ENCODE results near the gene CPLX3. TPM values are rescaled to one million over a fixed set of nuclear protein-coding genes. Genes with fewer than 3 reads are reported as not detected.
A peak's percentile ranks its signal among the peaks of the same experiment; 100 is the strongest.

Gene CPLX3
- total RNA-seq, 1 donor from 2014 or later = 1.2 TPM

DNA sequence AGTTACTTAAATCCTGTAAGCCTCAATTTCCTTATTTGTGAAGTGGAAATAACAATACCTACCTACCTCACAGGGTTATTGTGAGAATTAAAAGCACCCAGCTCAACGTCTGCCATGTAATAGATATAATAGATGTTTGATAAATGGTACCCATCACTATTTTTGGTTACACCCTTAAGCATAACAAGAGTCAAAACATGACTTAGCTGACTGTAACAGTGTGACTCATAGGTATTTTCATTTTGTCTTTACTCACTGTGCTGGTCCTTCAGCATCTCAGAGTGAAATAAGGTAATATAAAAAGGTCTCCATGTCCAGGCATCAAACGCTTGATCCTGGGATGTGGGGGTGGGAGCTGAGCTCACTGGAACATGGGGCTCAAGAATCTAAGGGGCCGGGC, 3.1 kb downstream of the CPLX3 start:
- TF ChIP-seq, protein P1, sequence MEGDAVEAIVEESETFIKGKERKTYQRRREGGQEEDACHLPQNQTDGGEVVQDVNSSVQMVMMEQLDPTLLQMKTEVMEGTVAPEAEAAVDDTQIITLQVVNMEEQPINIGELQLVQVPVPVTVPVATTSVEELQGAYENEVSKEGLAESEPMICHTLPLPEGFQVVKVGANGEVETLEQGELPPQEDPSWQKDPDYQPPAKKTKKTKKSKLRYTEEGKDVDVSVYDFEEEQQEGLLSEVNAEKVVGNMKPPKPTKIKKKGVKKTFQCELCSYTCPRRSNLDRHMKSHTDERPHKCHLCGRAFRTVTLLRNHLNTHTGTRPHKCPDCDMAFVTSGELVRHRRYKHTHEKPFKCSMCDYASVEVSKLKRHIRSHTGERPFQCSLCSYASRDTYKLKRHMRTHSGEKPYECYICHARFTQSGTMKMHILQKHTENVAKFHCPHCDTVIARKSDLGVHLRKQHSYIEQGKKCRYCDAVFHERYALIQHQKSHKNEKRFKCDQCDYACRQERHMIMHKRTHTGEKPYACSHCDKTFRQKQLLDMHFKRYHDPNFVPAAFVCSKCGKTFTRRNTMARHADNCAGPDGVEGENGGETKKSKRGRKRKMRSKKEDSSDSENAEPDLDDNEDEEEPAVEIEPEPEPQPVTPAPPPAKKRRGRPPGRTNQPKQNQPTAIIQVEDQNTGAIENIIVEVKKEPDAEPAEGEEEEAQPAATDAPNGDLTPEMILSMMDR (IDR thresholded peaks at IDR 0.05; ENCODE audit: borderline replicate concordance) = no peak
- no peaks in the 10 kb centered on the region for H3K9me3 ChIP-seq (replicated peaks)

DNA sequence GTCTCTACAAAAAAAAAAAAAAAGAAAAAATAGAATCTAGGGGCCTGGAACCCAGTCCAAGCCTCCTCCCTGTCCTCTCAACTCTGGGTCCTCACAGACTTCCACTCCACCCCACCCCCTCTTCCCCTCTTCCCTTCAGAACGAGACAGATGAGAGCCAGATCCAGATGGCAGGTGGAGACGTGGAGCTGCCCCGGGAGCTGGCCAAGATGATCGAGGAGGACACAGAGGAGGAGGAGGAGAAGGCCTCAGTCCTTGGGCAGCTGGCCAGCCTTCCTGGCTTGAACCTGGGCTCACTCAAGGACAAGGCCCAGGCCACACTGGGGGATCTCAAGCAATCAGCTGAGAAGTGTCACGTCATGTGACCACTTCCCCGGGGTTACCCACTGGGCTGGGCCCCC, 3.6 kb downstream of the CPLX3 start:
- TF ChIP-seq, protein P1 (IDR thresholded peaks at IDR 0.05; ENCODE audit: borderline replicate concordance) = no peak
- H3K9me3 ChIP-seq (replicated peaks) = no peaks in the 10 kb centered on the region
- H3K4me1 ChIP-seq = peaks cover 24% of the 10 kb centered on the region
- H3K36me3 ChIP-seq = no peaks in the 10 kb centered on the region
- DNase-seq = no peak
- H3K27ac ChIP-seq (replicated peaks) = no peak overlapping the region
- peaks cover 39% of the 10 kb centered on the region for H3K27me3 ChIP-seq (ENCODE audit: low read depth)
- intact Hi-C loops (cut with micrococcal nuclease) = no loop called here
- no peak overlapping the region for H3K4me3 ChIP-seq

More for the DNA sequence above, 3.1 kb downstream of the CPLX3 start:
- H3K36me3 ChIP-seq = no peaks in the 10 kb centered on the region
- H3K27ac ChIP-seq (replicated peaks) = no peak overlapping the region
- H3K4me1 ChIP-seq = peaks cover 24% of the 10 kb centered on the region
- no peak for DNase-seq
- intact Hi-C loops (cut with micrococcal nuclease) = no loop called here
- H3K4me3 ChIP-seq = no peak overlapping the region
- H3K27me3 ChIP-seq (ENCODE audit: low read depth) = peaks cover 43% of the 10 kb centered on the region

DNA sequence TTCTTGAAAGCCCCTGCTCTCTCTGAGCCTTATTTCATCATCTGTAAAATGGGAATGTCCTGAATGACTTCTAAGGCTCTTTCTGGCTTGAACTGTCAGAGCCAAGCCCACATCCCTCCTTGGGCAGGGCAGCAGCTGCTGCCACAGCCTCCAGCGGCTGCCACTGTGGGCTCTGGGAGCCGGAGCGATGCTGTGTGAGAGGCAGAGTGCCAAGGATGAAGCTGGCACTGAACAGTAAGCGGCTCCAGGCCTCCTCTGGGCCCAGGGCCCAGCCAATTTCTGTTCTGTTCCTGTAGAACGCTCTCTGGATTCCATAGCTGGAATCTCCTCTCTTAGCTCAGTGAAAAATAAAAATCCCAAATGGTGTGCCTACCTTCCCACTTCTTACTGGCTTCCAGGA, 4.4 kb downstream of the CPLX3 start:
- no peaks in the 10 kb centered on the region for H3K36me3 ChIP-seq
- H3K27me3 ChIP-seq (ENCODE audit: low read depth) = peaks cover 32% of the 10 kb centered on the region
- intact Hi-C loops (cut with micrococcal nuclease) = no loop called here
- H3K4me3 ChIP-seq = no peak overlapping the region
- peak overlapping the region; percentile 80 for H3K27ac ChIP-seq (replicated peaks)
- peaks cover 24% of the 10 kb centered on the region for H3K4me1 ChIP-seq
- no peaks in the 10 kb centered on the region for H3K9me3 ChIP-seq (replicated peaks)
- DNase-seq = peak; percentile 48
- TF ChIP-seq, protein P1 (IDR thresholded peaks at IDR 0.05; ENCODE audit: borderline replicate concordance) = no peak

DNA sequence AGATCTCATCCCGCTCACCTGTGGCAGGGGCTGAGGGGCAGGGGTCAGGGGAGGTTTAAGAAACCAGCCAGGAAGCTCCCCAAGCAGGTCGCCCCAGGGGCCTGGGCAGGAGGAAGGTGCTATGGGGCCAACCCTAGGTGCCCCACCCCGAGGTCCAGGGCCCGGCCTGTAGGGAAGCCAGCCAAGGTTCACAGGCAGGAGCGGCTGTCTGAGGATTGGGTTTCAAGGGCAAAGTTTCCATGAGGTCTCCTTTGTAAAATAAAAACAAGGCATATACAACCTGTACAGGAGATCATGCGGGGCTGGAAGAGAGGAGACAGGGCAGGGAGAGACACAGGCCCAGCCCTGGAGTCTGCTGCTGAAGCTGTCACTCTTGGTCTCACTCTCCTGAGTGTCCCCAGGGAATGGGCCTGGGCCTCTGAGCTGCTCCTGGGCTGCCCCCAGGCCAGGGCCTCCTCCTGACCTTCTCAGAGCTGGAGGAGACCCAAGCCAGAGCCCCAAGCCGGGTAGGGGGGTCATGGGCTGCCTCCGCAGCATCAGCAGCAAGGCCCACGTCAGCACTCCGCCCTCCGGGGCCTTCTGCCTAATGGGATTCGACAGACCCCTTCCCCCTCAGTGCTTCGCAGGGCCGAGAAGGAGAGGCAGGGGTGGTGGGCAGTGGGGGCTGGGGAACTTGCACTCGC, 5.5 kb downstream of the CPLX3 start:
- H3K4me1 ChIP-seq = peaks cover 18% of the 10 kb centered on the region
- no peak for DNase-seq
- peaks cover 21% of the 10 kb centered on the region for H3K27me3 ChIP-seq (ENCODE audit: low read depth)
- no peaks in the 10 kb centered on the region for H3K9me3 ChIP-seq (replicated peaks)
- no peak overlapping the region for H3K4me3 ChIP-seq
- no peaks in the 10 kb centered on the region for H3K36me3 ChIP-seq
- intact Hi-C loops (cut with micrococcal nuclease) = no loop called here
- TF ChIP-seq, protein P1 (IDR thresholded peaks at IDR 0.05; ENCODE audit: borderline replicate concordance) = no peak
- peak overlapping the region; percentile 80 for H3K27ac ChIP-seq (replicated peaks)

GRCh38 chr15:74832826-74833225, 6.4 kb downstream of the CPLX3 start:
- TF ChIP-seq, protein P1 (IDR thresholded peaks at IDR 0.05; ENCODE audit: borderline replicate concordance) = no peak
- H3K27me3 ChIP-seq (ENCODE audit: low read depth) = peaks cover 12% of the 10 kb centered on the region
- intact Hi-C loops (cut with micrococcal nuclease) = no loop called here
- peaks cover 18% of the 10 kb centered on the region for H3K4me1 ChIP-seq
- no peaks in the 10 kb centered on the region for H3K36me3 ChIP-seq
- no peak overlapping the region for H3K4me3 ChIP-seq
- H3K27ac ChIP-seq (replicated peaks) = no peak overlapping the region
- H3K9me3 ChIP-seq (replicated peaks) = no peaks in the 10 kb centered on the region
- DNase-seq = no peak

Data from left ventricle myocardium inferior (tissue), 1 donor.